Measurements from ENCODE around the gene VARS2.
A peak's percentile ranks its signal among the peaks of the same experiment; 100 is the strongest.
"Not testable (repeated sequence)": the region's sequence is repeated elsewhere in the genome, so short reads cannot be mapped to it uniquely, and the experiment has no call there.

The VARS2 gene

GRCh38 chr6:30900863-30901417 lies 13.1 kb upstream of the VARS2 start:
- DNase-seq: no peak

GRCh38 chr6:30901436-30901835 lies 12.6 kb upstream of the VARS2 start:
- no peak for DNase-seq

GRCh38 chr6:30902196-30902595 lies 11.8 kb upstream of the VARS2 start:
- DNase-seq: not testable (repeated sequence)

- DNase-seq: no peak
These were observed 11.3 kb upstream of the VARS2 start for GRCh38 chr6:30902709-30903108.

- DNase-seq: no peak
These were observed 10.8 kb upstream of the VARS2 start for GRCh38 chr6:30903236-30903635.

- not testable (repeated sequence) for DNase-seq
These were observed 6.7 kb upstream of the VARS2 start for GRCh38 chr6:30907290-30907757.

- peak; percentile 99 for DNase-seq
These were observed 6.1 kb upstream of the VARS2 start, which contains the start of gene GTF2H4 for GRCh38 chr6:30907758-30908591. TSS of gene GTF2H4 (plus strand) at chr6:30908207.

GRCh38 chr6:30908700-30909099 lies 5.3 kb upstream of the VARS2 start:
- no peak for DNase-seq

GRCh38 chr6:30910473-30910872 lies 3.6 kb upstream of the VARS2 start:
- not testable (repeated sequence) for DNase-seq

GRCh38 chr6:30912746-30913520 lies 1.1 kb upstream of the VARS2 start:
- DNase-seq: no peak

- no peak for DNase-seq
These were observed 340 bp upstream of the VARS2 start for GRCh38 chr6:30913721-30914075.

- no peak for DNase-seq
These were observed 984 bp downstream of the VARS2 start for GRCh38 chr6:30914854-30915590.

GRCh38 chr6:30915591-30915946 lies 1.5 kb downstream of the VARS2 start:
- peak; percentile 74 for DNase-seq

GRCh38 chr6:30917041-30917440 lies 3.0 kb downstream of the VARS2 start:
- no peak for DNase-seq

GRCh38 chr6:30917487-30917886 lies 3.4 kb downstream of the VARS2 start:
- no peak for DNase-seq

- DNase-seq: no peak
These were observed 4.6 kb downstream of the VARS2 start for GRCh38 chr6:30918670-30919069.

- no peak for DNase-seq
These were observed 8.4 kb downstream of the VARS2 start for GRCh38 chr6:30922447-30922852.

- DNase-seq: not testable (repeated sequence)
These were observed 10.1 kb downstream of the VARS2 start for GRCh38 chr6:30924040-30924627.

- no peak for DNase-seq
These were observed 12.6 kb downstream of the VARS2 start for GRCh38 chr6:30926644-30927043.

GRCh38 chr6:30927080-30927479 lies 13.0 kb downstream of the VARS2 start:
- not testable (repeated sequence) for DNase-seq

GRCh38 chr6:30928677-30929076 lies 14.6 kb downstream of the VARS2 start:
- DNase-seq: no peak

GRCh38 chr6:30930506-30930905 lies 16.5 kb downstream of the VARS2 start:
- no peak for DNase-seq

Measured in fibroblast of skin of abdomen (primary cell).